Measurements from ENCODE around the gene SLC39A1. TPM values are rescaled to one million over a fixed set of nuclear protein-coding genes. Genes with fewer than 3 reads are reported as not detected.

SLC39A1 gene
- total and polyA plus RNA-seq, 9 of the 15 experiments (the other 6 are each of a cell fraction or from before 2014, with no cell fraction given) = 9.9 to 81.1 (median 62.7) TPM

DNA sequence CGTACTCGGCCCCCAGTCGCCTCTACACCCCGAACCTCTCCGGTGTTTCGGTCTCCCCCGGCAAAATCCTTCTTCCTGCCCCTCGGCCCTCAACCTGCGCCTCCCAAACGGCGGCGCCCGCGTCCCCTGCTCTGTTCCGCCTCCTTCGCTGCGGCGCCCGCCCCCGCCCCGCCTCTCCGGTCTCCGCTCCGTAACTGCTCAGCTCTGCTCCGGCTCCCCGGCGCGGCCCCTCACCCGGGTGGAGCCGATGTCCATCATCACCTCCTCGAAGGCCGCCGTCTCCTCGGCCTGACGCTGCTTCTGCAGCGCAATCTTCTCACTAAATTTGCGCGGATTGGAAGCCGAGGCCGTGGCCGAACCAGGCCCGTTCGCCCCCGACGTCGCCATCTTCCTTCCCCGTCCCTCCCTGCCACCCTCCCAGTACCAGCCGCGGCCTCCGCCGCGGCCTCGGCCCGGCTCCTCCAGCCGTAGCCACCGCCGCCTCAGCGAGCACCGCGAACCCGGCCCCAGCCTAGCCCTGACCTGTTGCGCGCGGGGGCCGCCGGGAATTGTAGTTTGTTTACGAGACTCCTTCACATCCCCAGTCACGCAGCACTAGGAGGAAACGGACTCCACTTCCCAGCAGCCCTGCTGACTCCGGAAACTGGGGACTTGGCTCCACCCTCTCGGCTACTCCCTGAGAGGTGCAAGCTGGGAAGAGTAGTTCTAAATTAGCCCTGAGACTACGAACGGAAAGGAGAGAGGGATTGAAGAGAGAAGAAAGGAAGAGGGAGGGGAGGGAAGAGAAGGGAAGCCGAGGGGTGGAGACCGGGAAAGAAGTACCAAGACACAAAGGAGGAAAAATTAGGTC lies 5.0 kb downstream of the SLC39A1 start, which contains the start of gene CRTC2 (continued):
- TF ChIP-seq, protein P1, sequence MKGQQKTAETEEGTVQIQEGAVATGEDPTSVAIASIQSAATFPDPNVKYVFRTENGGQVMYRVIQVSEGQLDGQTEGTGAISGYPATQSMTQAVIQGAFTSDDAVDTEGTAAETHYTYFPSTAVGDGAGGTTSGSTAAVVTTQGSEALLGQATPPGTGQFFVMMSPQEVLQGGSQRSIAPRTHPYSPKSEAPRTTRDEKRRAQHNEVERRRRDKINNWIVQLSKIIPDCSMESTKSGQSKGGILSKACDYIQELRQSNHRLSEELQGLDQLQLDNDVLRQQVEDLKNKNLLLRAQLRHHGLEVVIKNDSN (CRISPR knock-in tag; IDR thresholded peaks at IDR 0.05) = no peak
- no peak for TF ChIP-seq HIVEP1 (CRISPR knock-in tag; IDR thresholded peaks at IDR 0.05)
- no peak for TF ChIP-seq GABPB2 (CRISPR knock-in tag; conservative IDR thresholded peaks at IDR 0.05)
- no peak for TF ChIP-seq NR3C1 (CRISPR knock-in tag; IDR thresholded peaks at IDR 0.05)
- TF ChIP-seq CTBP1 (IDR thresholded peaks at IDR 0.05; ENCODE audit: borderline replicate concordance) = peak; percentile 50
- TF ChIP-seq, protein P2, sequence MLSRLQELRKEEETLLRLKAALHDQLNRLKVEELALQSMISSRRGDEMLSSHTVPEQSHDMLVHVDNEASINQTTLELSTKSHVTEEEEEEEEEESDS (CRISPR knock-in tag; IDR thresholded peaks at IDR 0.05) = no peak
- no peak for TF ChIP-seq ZNF253 (CRISPR knock-in tag; conservative IDR thresholded peaks at IDR 0.05)
- no peak for TF ChIP-seq PRPF4 (IDR thresholded peaks at IDR 0.05; ENCODE audit: insufficient read depth, low read depth, low read length, poor library complexity, severe bottlenecking)
- TF ChIP-seq, protein P3, sequence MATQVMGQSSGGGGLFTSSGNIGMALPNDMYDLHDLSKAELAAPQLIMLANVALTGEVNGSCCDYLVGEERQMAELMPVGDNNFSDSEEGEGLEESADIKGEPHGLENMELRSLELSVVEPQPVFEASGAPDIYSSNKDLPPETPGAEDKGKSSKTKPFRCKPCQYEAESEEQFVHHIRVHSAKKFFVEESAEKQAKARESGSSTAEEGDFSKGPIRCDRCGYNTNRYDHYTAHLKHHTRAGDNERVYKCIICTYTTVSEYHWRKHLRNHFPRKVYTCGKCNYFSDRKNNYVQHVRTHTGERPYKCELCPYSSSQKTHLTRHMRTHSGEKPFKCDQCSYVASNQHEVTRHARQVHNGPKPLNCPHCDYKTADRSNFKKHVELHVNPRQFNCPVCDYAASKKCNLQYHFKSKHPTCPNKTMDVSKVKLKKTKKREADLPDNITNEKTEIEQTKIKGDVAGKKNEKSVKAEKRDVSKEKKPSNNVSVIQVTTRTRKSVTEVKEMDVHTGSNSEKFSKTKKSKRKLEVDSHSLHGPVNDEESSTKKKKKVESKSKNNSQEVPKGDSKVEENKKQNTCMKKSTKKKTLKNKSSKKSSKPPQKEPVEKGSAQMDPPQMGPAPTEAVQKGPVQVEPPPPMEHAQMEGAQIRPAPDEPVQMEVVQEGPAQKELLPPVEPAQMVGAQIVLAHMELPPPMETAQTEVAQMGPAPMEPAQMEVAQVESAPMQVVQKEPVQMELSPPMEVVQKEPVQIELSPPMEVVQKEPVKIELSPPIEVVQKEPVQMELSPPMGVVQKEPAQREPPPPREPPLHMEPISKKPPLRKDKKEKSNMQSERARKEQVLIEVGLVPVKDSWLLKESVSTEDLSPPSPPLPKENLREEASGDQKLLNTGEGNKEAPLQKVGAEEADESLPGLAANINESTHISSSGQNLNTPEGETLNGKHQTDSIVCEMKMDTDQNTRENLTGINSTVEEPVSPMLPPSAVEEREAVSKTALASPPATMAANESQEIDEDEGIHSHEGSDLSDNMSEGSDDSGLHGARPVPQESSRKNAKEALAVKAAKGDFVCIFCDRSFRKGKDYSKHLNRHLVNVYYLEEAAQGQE (IDR thresholded peaks at IDR 0.05; ENCODE audit: borderline replicate concordance) = no peak
- TF ChIP-seq, protein P3 (CRISPR knock-in tag; IDR thresholded peaks at IDR 0.05; ENCODE audit: low read depth) = peak; percentile 63; the same call in 1 of the 2 replicates
- peak; percentile 86 for TF ChIP-seq CHD1 (IDR thresholded peaks at IDR 0.05; ENCODE audit: low read length)
- TF ChIP-seq, protein P4, sequence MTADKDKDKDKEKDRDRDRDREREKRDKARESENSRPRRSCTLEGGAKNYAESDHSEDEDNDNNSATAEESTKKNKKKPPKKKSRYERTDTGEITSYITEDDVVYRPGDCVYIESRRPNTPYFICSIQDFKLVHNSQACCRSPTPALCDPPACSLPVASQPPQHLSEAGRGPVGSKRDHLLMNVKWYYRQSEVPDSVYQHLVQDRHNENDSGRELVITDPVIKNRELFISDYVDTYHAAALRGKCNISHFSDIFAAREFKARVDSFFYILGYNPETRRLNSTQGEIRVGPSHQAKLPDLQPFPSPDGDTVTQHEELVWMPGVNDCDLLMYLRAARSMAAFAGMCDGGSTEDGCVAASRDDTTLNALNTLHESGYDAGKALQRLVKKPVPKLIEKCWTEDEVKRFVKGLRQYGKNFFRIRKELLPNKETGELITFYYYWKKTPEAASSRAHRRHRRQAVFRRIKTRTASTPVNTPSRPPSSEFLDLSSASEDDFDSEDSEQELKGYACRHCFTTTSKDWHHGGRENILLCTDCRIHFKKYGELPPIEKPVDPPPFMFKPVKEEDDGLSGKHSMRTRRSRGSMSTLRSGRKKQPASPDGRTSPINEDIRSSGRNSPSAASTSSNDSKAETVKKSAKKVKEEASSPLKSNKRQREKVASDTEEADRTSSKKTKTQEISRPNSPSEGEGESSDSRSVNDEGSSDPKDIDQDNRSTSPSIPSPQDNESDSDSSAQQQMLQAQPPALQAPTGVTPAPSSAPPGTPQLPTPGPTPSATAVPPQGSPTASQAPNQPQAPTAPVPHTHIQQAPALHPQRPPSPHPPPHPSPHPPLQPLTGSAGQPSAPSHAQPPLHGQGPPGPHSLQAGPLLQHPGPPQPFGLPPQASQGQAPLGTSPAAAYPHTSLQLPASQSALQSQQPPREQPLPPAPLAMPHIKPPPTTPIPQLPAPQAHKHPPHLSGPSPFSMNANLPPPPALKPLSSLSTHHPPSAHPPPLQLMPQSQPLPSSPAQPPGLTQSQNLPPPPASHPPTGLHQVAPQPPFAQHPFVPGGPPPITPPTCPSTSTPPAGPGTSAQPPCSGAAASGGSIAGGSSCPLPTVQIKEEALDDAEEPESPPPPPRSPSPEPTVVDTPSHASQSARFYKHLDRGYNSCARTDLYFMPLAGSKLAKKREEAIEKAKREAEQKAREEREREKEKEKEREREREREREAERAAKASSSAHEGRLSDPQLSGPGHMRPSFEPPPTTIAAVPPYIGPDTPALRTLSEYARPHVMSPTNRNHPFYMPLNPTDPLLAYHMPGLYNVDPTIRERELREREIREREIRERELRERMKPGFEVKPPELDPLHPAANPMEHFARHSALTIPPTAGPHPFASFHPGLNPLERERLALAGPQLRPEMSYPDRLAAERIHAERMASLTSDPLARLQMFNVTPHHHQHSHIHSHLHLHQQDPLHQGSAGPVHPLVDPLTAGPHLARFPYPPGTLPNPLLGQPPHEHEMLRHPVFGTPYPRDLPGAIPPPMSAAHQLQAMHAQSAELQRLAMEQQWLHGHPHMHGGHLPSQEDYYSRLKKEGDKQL (CRISPR knock-in tag; IDR thresholded peaks at IDR 0.05; ENCODE audit: borderline replicate concordance) = no peak
- no peak for TF ChIP-seq ARNT (IDR thresholded peaks at IDR 0.05)
